HCT116 (cell line): ENCODE results near the gene AGAP1.

Experiments
- CTCF ChIP-seq, 3 experiments: fragments of 200-600 bp in 1 of 3; sonication (generic) in 1 of 3; IDR thresholded peaks in 2 of 3; conservative IDR thresholded peaks in 1 of 3; 2 replicates each; pipeline ENCODE4 v1.5.1; 2012 to 2017; ENCODE audit warnings: low read depth in 2 of 3, low read length in 2 of 3, antibody characterized with exemption in 1 of 3, borderline replicate concordance in 1 of 3, control low read depth in 1 of 3, mild to moderate bottlenecking in 1 of 3, mixed read lengths in 1 of 3, mixed run types in 1 of 3, moderate library complexity in 1 of 3; ENCODE audit not compliant: insufficient read depth in 1 of 3
- EZH2phosphoT487 ChIP-seq: fragments of 200-600 bp; IDR thresholded peaks from 2 replicates; pipeline ENCODE4 v1.6.1; 2018; ENCODE audit warnings: antibody characterized with exemption, borderline replicate concordance
- POLR2A ChIP-seq: IDR thresholded peaks from 2 replicates; pipeline ENCODE4 v1.7.0; 2011; ENCODE audit warnings: borderline replicate concordance; ENCODE audit not compliant: insufficient read depth, insufficient read length; ENCODE audit errors: extremely low read depth
- YY1 ChIP-seq: IDR thresholded peaks from 2 replicates; pipeline ENCODE4 v1.6.1; 2011; ENCODE audit warnings: low read length, low read depth, moderate library complexity, mild to moderate bottlenecking; ENCODE audit not compliant: insufficient replicate concordance; ENCODE audit errors: extremely low read depth

GRCh38 chr2:235510318-235510717 is 16.5 kb downstream of the AGAP1 start:
- no peak for TF ChIP-seq YY1
- TF ChIP-seq CTCF (IDR thresholded peaks at IDR 0.05 in 2 of 3, conservative IDR thresholded peaks at IDR 0.05 in 1 of 3; ENCODE audit: borderline replicate concordance in 1 of 3, insufficient read depth in 1 of 3, low read depth in 2 of 3, low read length in 2 of 3): no peak
- no peak for TF ChIP-seq POLR2A
- TF ChIP-seq EZH2phosphoT487: no peak
